ENCODE measurements around the gene KIRREL3.

The KIRREL3 gene

DNA sequence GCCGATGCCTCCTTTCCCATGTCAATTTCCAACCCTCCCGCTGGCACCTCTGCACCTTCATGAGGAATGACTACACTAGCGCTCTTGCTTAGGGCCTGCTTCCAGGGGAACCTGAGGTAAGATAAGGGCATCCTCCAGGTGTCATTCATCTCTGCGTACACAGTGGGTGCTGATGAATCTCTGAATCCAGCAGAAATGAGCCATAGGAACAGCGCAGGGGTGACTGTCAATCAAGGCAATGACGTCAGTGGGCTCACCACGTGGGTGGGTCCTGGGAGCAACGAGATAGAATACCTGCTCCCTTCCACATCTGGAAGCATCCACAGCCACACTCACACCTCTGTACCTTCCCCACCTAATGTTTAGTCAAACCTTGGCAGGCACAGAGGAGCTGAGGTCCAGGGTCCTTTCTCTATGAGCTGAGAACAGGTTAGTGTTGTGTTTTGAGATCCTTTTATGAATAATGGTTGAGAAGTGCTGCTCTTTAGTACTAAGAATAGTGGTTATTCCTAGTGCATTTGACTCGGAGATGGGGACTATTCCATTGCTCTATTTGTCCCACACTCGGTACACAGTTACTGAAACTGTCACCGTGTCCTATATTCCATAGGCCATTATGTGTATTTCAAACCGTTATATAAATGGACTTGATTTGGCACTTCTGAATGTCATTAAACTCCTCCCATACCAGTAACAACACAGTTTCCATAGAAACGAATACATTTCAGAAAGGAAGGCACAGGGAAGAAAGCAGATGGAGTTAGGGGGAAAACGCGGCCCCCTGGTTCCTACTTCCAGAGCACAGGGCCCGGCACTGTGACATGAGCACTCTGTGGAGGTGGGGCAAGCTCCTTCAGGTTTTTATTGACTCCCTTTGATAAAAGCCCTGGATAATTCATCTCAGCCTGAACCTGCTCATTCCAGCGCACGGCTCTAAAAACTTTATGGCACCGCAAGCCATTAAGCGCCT lies 451.7 kb downstream of the KIRREL3 start:
- DNase-seq = no peak

GRCh38 chr11:126547691-126548090 lies 452.9 kb downstream of the KIRREL3 start:
- peak; percentile 18 for DNase-seq

- DNase-seq = peak; percentile 90
Measured at GRCh38 chr11:126547161-126547560, 453.4 kb downstream of the KIRREL3 start.

GRCh38 chr11:126546694-126547093 lies 453.9 kb downstream of the KIRREL3 start:
- no peak for DNase-seq

GRCh38 chr11:126546191-126546590 lies 454.4 kb downstream of the KIRREL3 start:
- DNase-seq = peak; percentile 16

DNA sequence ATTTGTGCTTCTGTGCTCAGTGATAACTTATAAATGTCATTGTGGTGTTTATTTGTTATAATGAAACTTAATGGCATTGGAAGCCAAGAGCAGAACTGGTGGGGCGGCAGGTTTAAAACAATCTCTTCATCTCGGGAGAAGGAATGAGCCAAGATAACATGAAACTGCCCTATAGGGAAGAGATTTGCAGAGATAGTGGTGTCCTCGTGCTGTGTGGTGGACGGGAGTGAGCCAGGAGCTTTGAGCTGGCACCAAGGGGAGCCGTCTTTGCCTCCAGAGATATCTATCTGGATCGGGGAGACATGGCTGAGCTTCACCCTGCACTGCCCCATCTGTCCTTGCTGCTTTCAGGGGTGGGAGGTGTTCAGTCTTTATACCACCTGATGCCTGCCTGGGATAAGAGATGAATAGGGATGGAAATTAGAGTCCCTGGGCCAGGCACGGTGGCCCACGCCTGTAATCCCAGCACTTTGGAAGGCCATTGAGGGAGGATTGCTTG lies 455.5 kb downstream of the KIRREL3 start:
- DNase-seq = no peak

GRCh38 chr11:126544108-126545056 lies 456.2 kb downstream of the KIRREL3 start:
- DNase-seq = peak; percentile 49

DNA sequence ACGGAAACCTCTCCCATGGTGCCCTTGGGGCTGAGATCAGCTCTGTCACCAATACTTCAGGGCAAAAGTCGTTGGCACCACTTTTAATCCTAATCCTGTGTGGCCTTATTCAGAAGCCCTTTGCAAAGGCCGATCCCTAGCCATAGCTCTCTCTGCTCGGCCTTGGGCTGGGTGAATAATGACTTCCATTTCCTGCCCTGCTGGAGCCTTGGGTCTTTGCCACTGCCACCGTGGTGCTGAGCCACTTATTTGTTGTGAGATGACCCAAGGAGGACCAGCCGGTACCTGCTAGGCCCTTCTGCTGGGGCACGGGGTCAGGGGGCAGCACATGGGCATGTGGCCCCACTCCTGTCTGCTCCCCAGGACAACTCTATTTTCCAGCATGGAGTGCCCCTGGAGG lies 456.9 kb downstream of the KIRREL3 start:
- no peak for DNase-seq

DNA sequence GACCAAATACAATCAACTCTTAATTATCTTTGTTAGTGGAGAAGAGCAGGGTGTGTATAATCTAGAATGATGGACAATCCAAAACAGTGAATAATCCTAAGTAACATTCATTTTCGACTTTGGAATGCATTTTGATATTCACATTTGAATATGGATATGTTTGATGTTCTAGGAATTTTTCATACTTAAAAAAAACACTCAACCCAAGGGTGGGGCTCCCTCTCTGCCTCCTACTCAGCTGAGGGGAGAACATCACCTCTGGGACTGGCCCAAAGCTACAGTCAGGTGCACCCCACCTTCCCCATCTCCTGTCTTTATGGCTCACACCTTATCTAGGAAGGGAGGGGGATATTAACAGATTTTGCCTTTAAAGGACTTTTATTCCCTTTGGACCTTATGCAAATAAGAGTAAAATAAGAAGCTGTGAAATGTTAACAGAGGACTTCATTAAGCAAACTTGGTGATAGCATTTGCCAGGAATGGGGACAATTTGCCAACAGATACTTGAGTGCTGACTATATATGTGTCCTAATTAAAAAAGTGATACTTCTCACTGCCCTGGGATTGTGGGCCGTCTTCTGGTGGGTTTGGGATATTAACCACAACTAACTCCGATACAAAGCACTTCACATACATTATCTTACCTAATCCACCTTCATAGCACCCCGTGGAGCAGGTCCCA lies 458.1 kb downstream of the KIRREL3 start:
- DNase-seq = no peak

- DNase-seq = peak; percentile 2
Measured at GRCh38 chr11:126538071-126538470, 462.5 kb downstream of the KIRREL3 start.

DNA sequence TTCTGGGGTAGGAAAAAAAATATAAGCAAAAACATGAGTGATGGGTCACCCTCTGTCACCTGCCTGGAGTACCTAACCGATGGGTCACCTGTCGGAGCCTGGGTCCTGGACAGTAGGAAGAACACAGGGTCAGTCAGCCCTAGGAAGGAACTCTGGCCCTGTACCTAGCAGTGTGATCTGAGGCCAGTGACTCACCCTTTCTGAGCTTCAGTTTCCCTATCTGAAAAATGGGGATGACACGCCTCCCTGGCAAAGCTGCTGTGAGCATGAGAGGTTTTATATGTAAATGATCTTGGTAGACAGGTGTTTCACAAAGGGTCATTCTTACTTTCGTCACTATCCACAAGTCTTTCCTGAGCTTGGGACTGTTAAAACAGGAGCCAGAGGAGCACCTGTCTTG lies 463.1 kb downstream of the KIRREL3 start:
- DNase-seq = no peak

- DNase-seq = no peak
Measured at GRCh38 chr11:126534141-126534805, 466.3 kb downstream of the KIRREL3 start.

DNA sequence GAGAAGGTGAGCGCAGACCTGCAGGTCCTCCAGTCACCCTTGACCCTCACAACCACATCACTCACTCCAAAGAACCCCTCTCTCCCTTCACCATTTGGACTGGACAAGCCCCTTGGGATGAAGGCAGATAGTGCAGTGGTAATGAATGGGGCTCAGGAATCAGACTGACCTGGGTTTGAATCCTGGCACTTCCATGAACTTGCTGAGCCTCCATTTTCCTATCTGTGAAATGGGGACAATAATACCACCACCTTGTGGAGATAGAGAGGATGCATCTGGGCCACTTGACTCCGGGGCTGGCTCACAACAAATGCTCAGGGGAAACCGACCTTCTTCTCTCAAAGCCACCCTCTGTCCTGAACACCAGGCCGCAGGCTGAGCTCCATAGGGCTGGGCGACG lies 467.0 kb downstream of the KIRREL3 start:
- DNase-seq = no peak

DNA sequence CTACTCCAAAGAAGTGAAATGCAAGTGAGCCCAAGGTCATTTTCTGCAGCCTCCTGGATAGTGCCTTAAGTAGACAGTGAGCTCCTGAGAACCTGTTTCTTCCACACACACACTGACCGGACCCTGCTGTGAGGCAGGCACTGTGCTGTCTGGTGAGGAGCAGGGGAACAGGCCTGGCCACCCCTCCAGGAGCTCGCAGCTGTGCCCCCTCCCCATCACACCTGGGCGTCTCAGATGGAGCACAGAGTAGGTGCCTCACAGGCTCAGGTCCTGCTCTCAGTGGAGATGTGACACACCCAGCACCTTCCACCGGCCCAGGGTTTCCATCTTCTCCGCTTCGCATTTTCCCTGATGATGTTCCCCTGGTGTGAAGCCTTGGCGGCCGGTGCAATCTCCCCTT lies 470.2 kb downstream of the KIRREL3 start:
- DNase-seq = no peak

DNA sequence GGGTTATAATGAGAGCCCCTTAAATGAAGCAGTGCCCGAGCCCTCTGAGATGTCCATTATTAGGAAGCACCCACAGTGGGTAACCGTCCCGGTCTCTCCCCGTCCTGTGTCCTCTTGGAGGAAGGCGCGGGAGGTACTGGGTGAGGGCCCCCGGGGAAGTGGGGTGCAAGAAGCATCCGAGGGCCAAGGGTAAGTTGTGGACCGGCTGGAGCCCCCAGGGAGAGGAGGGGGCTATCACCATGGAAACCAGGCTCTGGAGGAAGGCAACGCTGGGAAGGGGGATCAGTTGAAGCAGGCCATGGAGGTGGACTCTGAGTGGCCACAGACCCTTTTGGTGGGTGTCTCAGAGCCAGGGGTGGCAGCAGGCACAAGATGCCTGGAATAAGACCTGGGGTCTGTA lies 471.5 kb downstream of the KIRREL3 start:
- DNase-seq = no peak

- DNase-seq = no peak
Measured at GRCh38 chr11:126528075-126528474, 472.5 kb downstream of the KIRREL3 start.

- no peak for DNase-seq
Measured at GRCh38 chr11:126527651-126528050, 472.9 kb downstream of the KIRREL3 start.

- no peak for DNase-seq
Measured at GRCh38 chr11:126526471-126526870, 474.1 kb downstream of the KIRREL3 start.

- no peak for DNase-seq
Measured at GRCh38 chr11:126525702-126526101, 474.9 kb downstream of the KIRREL3 start.

GRCh38 chr11:126525216-126525615 lies 475.4 kb downstream of the KIRREL3 start:
- DNase-seq = no peak

DNA sequence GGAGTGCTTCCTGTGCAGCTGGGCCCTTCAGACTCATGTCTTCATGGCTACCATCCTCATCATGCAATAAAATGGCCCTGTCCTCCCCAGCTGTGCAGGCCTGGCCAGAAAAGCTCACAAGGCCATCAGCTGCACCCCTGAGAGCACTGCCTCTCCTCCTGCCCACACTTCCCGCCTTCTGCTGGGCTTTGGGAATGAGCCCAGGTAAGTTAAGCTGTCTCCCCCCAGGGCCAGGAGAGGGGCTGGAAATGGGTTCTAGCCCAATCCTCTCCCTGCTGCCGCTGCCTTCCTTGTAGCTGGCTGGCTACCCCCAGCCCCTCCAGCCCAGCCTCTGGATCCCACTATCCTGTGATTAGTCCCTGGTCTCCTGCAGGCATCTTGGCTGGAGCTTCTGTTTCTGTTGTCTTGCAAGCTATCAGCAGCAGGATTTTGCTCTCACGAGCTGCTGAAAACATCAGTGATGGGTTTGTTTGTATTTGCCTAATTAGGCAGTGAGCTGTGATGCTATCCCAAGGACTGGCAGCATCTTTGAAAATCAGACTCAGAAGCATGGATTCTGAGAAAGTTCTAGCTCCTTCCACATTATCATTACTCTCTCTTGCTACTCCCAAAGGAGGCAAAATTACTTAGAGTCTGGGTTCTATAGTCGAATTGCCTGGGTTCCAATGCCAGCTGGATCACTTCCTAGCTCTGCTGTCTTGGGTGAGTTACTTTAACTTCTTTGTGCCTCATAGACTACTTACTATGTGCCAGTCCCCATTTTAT lies 476.9 kb downstream of the KIRREL3 start:
- DNase-seq = no peak

Measured in fibroblast of upper back skin (primary cell).